Suprapubic skin (tissue), 4 donors: Measurements from ENCODE around the gene SELENOF. TPM values are rescaled to one million over a fixed set of nuclear protein-coding genes. Genes with fewer than 3 reads are reported as not detected.

Experiments used
- DNase-seq, 2 donors: peaks; one replicate each; pipeline ENCODE4 v3.0.0-alpha.2; 2019; ENCODE audit warnings: low spot score in 2 of 2
- H3K27ac ChIP-seq: fragments of 200-600 bp; sonication (generic); one replicate; pipeline ENCODE4 v1.5.1; 2019
- H3K27me3 ChIP-seq: fragments of 200-600 bp; sonication (generic); one replicate; pipeline ENCODE4 v1.5.1; 2019
- H3K36me3 ChIP-seq: fragments of 200-600 bp; sonication (generic); one replicate; pipeline ENCODE4 v1.5.1; 2019
- H3K4me1 ChIP-seq: fragments of 200-600 bp; sonication (generic); one replicate; pipeline ENCODE4 v1.5.1; 2019
- H3K4me3 ChIP-seq: fragments of 200-600 bp; sonication (generic); one replicate; pipeline ENCODE4 v1.5.1; 2019; ENCODE audit warnings: mild to moderate bottlenecking
- H3K9me3 ChIP-seq: fragments of 200-600 bp; sonication (generic); one replicate; pipeline ENCODE4 v1.5.1; 2019
- CTCF ChIP-seq, 2 donors: fragments of 200-600 bp in 1 of 2; fragments of 450-650 bp in 1 of 2; sonication (generic) in 1 of 2; IDR thresholded peaks; one replicate each; pipeline ENCODE4 v1.5.1; 2016 to 2019; ENCODE audit warnings: antibody characterized with exemption in 2 of 2, mild to moderate bottlenecking in 1 of 2, moderate library complexity in 1 of 2
- EP300 ChIP-seq: sonication (generic); formaldehyde crosslinking; IDR thresholded peaks from one replicate; pipeline ENCODE4 v1.6.1; 2017; ENCODE audit warnings: antibody characterized with exemption
- POLR2A ChIP-seq, 2 donors: fragments of 450-650 bp; IDR thresholded peaks; one replicate each; pipeline ENCODE4 v1.6.1; 2017; ENCODE audit warnings: antibody characterized with exemption in 2 of 2, mild to moderate bottlenecking in 2 of 2, moderate library complexity in 2 of 2
- POLR2AphosphoS5 ChIP-seq, 3 donors: sonication (generic); formaldehyde crosslinking; IDR thresholded peaks; one replicate each; pipeline ENCODE4 v1.6.1; 2017; ENCODE audit warnings: antibody characterized with exemption in 3 of 3
- WGBS: methylation state at CpG from one replicate; pipeline ENCODE4 v1.1.5; 2018; 5-methylcytosine and 5-hydroxymethylcytosine counted together
- total RNA-seq, 4 donors: library from RNA; depleted of rRNA; stranded (reverse); fragments of >200 nt; gene quantifications; one replicate each; pipeline ENCODE4 v1.1.0, GENCODE V29; 2016

Gene SELENOF
- total RNA-seq, 4 donors from 2014 or later = 49.6 to 96.4 (median 88.7) TPM

DNA sequence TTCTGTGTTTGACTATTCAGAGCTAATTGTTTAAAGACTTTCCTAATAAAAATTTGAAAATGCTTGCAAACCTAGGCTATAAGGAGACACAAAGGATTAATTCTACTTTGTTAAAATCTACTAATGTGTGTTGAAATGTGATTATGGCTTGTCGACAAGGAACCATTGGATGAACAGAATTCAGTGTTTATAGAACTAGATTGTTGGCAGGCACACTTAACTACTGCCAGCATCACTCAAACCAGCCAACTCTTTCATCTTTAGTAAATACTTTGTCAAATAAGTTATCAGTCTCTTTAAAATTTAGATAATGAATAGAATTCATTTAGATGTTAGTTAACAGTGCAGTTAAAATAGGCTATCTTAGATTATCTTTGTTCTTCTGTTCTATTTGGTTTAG lies 28.1 kb upstream of the SELENOF start:
- WGBS = 49% methylated on average over 1 of the region's 1 CpG

GRCh38 chr1:86940599-86940998 lies 26.7 kb upstream of the SELENOF start:
- Histone ChIP-seq H3K27me3 (no peaks in the 10 kb centered on the region), H3K4me1 (no peaks in the 10 kb centered on the region), H3K9me3 (no peaks in the 10 kb centered on the region), H3K36me3 (no peaks in the 10 kb centered on the region), H3K4me3 (no peak overlapping the region), H3K27ac (no peak overlapping the region)
- no peak for DNase-seq
- WGBS = 100% methylated on average over 2 of the region's 2 CpGs
- TF ChIP-seq POLR2AphosphoS5 (IDR thresholded peaks at IDR 0.05) (no peak), EP300 (no peak), POLR2A (IDR thresholded peaks at IDR 0.05) (no peak), CTCF (IDR thresholded peaks at IDR 0.05) (no peak)

More for the DNA sequence above, 28.1 kb upstream of the SELENOF start:
- Histone ChIP-seq H3K4me3 (no peak overlapping the region), H3K36me3 (no peaks in the 10 kb centered on the region), H3K4me1 (no peaks in the 10 kb centered on the region), H3K27ac (no peak overlapping the region), H3K27me3 (no peaks in the 10 kb centered on the region), H3K9me3 (no peaks in the 10 kb centered on the region)
- DNase-seq = no peak
- TF ChIP-seq EP300 (no peak), CTCF (IDR thresholded peaks at IDR 0.05) (no peak), POLR2AphosphoS5 (IDR thresholded peaks at IDR 0.05) (no peak), POLR2A (IDR thresholded peaks at IDR 0.05) (no peak)

GRCh38 chr1:86939406-86939805 lies 25.5 kb upstream of the SELENOF start:
- no peaks in the 10 kb centered on the region for H3K36me3 ChIP-seq
- TF ChIP-seq POLR2AphosphoS5 (IDR thresholded peaks at IDR 0.05) (no peak), POLR2A (IDR thresholded peaks at IDR 0.05) (no peak), EP300 (no peak), CTCF (IDR thresholded peaks at IDR 0.05) (no peak)
- no peaks in the 10 kb centered on the region for H3K9me3 ChIP-seq
- no peak for DNase-seq
- no peak overlapping the region for H3K4me3 ChIP-seq
- no peaks in the 10 kb centered on the region for H3K4me1 ChIP-seq
- H3K27ac ChIP-seq = no peak overlapping the region
- no peaks in the 10 kb centered on the region for H3K27me3 ChIP-seq
- WGBS = 69% methylated on average over 3 of the region's 3 CpGs

- TF ChIP-seq POLR2A (IDR thresholded peaks at IDR 0.05) (no peak), POLR2AphosphoS5 (IDR thresholded peaks at IDR 0.05) (no peak), CTCF (IDR thresholded peaks at IDR 0.05) (no peak), EP300 (no peak)
- no peaks in the 10 kb centered on the region for H3K36me3 ChIP-seq
- no peak for DNase-seq
- no peaks in the 10 kb centered on the region for H3K9me3 ChIP-seq
- no peak overlapping the region for H3K27ac ChIP-seq
- H3K27me3 ChIP-seq = no peaks in the 10 kb centered on the region
- H3K4me3 ChIP-seq = no peak overlapping the region
- 94% methylated on average over 2 of the region's 2 CpGs for WGBS
- no peaks in the 10 kb centered on the region for H3K4me1 ChIP-seq
Measured at GRCh38 chr1:86938855-86939254, 24.9 kb upstream of the SELENOF start.

GRCh38 chr1:86938450-86938849 lies 24.5 kb upstream of the SELENOF start:
- Histone ChIP-seq H3K27me3 (no peaks in the 10 kb centered on the region), H3K9me3 (no peaks in the 10 kb centered on the region), H3K27ac (no peak overlapping the region), H3K36me3 (no peaks in the 10 kb centered on the region), H3K4me3 (no peak overlapping the region), H3K4me1 (no peaks in the 10 kb centered on the region)
- DNase-seq = no peak
- TF ChIP-seq EP300 = no peak
- TF ChIP-seq POLR2AphosphoS5 (IDR thresholded peaks at IDR 0.05) = no peak
- TF ChIP-seq POLR2A (IDR thresholded peaks at IDR 0.05) = no peak
- TF ChIP-seq CTCF (IDR thresholded peaks at IDR 0.05) = no peak
- 22% methylated on average over 1 of the region's 1 CpG for WGBS
